CD4-positive, alpha-beta T cell (primary cell): ENCODE measurements around the gene AIFM3. TPM values are rescaled to one million over a fixed set of nuclear protein-coding genes. Genes with fewer than 3 reads are reported as not detected.

Experiments used
- ATAC-seq: fragments of 200-7000 bp; cut with Tn5 transposase; one replicate; pipeline ENCODE4 v1.10.0; 2022; ENCODE audit warnings: mild to moderate bottlenecking; ENCODE audit not compliant: poor library complexity
- CTCF ChIA-PET: fragments of 350-600 bp; sonication (Branson Sonifier 250); formaldehyde crosslinking; loops from one replicate; lab custom pipeline; 2021; ENCODE audit warnings: antibody characterized with exemption, inconsistent platforms; lab: Charles Lee
- POLR2A ChIA-PET: fragments of 350-600 bp; sonication (Branson Sonifier 250); formaldehyde crosslinking; loops from one replicate; lab custom pipeline; 2021; ENCODE audit warnings: antibody characterized with exemption, inconsistent platforms; lab: Charles Lee
- DNase-seq, 14 experiments: peaks; one replicate each; pipeline ENCODE4 v3.0.0-alpha.2; 2013 to 2020; ENCODE audit warnings: mixed read lengths in 2 of 14
- H3K27ac ChIP-seq, 2 donors: one replicate each; pipeline versions ENCODE4 v1.5.1 to v1.7.0; 2013; ENCODE audit warnings: low read length in 2 of 2, low read depth in 1 of 2, mild to moderate bottlenecking in 1 of 2
- H3K27me3 ChIP-seq, 2 experiments: 1 replicate in 1 of 2; 2 replicates in 1 of 2; pipeline versions ENCODE4 v1.6.1 to v1.7.0; 2013; ENCODE audit warnings: low read length in 2 of 2, control low read depth in 1 of 2, mild to moderate bottlenecking in 1 of 2, moderate library complexity in 1 of 2; ENCODE audit not compliant: insufficient read depth in 2 of 2, control insufficient read depth in 1 of 2
- H3K36me3 ChIP-seq: one replicate; pipeline ENCODE4 v1.6.1; 2013; ENCODE audit warnings: low read length, control low read depth; ENCODE audit not compliant: insufficient read depth
- H3K4me1 ChIP-seq: one replicate; pipeline ENCODE4 v1.6.1; 2013; ENCODE audit warnings: low read length, control low read depth; ENCODE audit not compliant: insufficient read depth
- H3K4me3 ChIP-seq: one replicate; pipeline ENCODE4 v1.5.1; 2013; ENCODE audit warnings: mild to moderate bottlenecking, low read length, moderate library complexity
- H3K9me3 ChIP-seq, 2 experiments: 1 replicate in 1 of 2; 2 replicates in 1 of 2; pipeline versions ENCODE4 v1.6.1 to v1.7.0; 2013; ENCODE audit warnings: low read length in 2 of 2, mild to moderate bottlenecking in 2 of 2, control low read depth in 1 of 2, moderate library complexity in 1 of 2; ENCODE audit not compliant: control insufficient read depth in 1 of 2, insufficient read depth in 1 of 2
- H3K27ac Mint-ChIP-seq: one replicate; pipeline ENCODE4 v1.8.0; 2020; ENCODE audit warnings: mixed read lengths
- H3K27me3 Mint-ChIP-seq: one replicate; pipeline ENCODE4 v1.8.0; 2021; ENCODE audit warnings: mixed read lengths
- H3K36me3 Mint-ChIP-seq: one replicate; pipeline ENCODE4 v1.8.0; 2021; ENCODE audit warnings: low read depth, mixed read lengths
- H3K4me1 Mint-ChIP-seq: one replicate; pipeline ENCODE4 v1.8.0; 2021; ENCODE audit warnings: low read depth, mixed read lengths
- H3K4me3 Mint-ChIP-seq: one replicate; pipeline ENCODE4 v1.8.0; 2020; ENCODE audit warnings: mild to moderate bottlenecking, mixed read lengths
- H3K9me3 Mint-ChIP-seq: one replicate; pipeline ENCODE4 v1.8.0; 2020; ENCODE audit warnings: mixed read lengths
- intact Hi-C, 2 experiments: fragments of 100-400 bp; cut with DNase I in 1 of 2; cut with micrococcal nuclease in 1 of 2; formaldehyde crosslinking; loops; one replicate each; pipeline versions ENCODE4 v1.15.1 to v1.9.0; 2023 to 2025; cut with DNase I, micrococcal nuclease
- total RNA-seq, 174 experiments: library from RNA in 2 of 174; stranded (reverse) in 2 of 174; gene quantifications; one replicate each; pipeline ENCODE4 v1.2.3 and lab custom pipeline; 2021 to 2026
- TF ChIP-seq, protein P1 (sequence below): fragments of 200-600 bp; IDR thresholded peaks from one replicate; pipeline ENCODE4 v1.8.0; 2022; ENCODE audit warnings: antibody characterized with exemption, mild to moderate bottlenecking

The AIFM3 gene
- total RNA-seq, 2 experiments from 2014 or later, result 0.34 to 0.41 TPM

DNA sequence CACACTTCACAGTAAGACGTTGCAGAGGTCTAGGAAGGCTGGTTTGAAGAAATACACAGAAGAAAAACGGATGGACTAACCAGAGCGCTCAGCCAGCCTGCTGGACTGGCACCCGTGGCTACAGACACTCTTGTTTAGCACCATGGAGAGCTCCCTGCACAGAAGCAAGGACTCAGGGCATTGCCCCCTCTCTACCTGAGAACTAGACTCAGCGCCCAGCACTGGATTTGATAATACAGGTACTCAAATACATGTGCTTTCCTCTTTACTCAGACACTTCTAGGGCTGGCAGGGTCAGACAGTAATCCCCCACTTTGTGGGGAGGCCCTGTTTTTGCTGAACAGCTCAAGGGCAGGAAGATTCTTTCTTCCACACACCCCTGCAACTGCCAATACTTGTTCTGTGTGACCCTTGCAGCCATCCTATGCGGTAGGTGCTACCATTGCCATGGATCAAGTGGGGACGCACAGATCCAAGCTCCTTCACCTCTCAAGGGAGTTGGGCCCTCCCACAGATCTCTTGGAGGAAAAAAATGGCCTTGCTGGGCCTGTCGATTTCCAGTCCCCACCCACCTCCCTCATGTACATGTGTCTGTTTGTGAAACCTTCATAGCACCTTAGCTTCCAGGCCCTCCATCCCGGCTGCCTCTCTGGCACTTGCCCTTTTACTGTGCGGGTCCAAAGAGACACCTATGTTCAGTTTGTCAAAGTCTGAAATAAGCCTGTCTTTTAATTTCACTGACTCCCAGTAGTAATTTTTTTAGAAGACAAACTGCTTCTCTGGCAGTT is 42.8 kb downstream of the AIFM3 start:
- intact Hi-C loops, result no loop called here
- POLR2A ChIA-PET, result no interaction called here

DNA sequence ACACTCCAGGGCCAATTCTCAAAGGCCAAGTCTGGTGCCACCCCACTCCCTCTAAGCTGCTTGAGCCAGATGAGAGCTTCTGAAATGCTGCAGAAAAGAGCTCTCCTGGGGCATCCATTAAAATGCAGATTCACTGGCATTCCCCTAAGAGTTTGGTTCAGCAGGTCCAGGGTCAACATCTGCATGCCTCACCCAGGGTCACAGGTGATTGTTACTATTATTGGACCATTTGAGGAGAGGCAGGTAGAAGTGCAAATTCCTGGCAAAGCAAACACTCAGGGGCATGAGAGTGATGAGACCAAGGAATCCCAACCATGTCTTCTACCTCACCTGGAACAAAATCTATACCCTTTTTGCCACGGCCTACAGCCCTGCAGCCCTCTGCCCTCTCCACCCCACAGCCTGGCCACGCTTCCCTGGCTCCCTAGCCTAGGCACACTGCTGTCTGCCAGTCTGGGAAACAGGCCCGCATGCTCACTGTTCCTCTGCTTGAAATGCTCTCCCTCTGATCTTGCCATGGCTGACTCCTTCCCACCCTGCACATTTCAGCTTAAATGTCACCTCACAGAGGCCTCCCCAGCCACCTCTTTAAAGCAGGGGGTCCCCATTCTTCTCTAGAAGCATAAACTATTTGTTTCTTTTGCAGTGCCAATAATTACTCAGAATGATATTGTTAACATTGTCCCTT is 43.5 kb downstream of the AIFM3 start:
- no peaks in the 10 kb centered on the region for H3K9me3 Mint-ChIP-seq
- no peak overlapping the region for H3K27ac Mint-ChIP-seq
- ChIA-PET CTCF (no interaction called here), POLR2A (interaction anchor here (3.2 kb wide), 1 partner anchor 9 kb away, joined by 22 read pairs; the partner anchor contains the start of gene THAP7)
- Histone ChIP-seq H3K4me3 (no peak overlapping the region), H3K27me3 (no peaks in the 10 kb centered on the region), H3K36me3 (no peaks in the 10 kb centered on the region), H3K4me1 (peaks cover 20% of the 10 kb centered on the region), H3K27ac (no peak overlapping the region), H3K9me3 (no peaks in the 10 kb centered on the region)
- H3K4me3 Mint-ChIP-seq, result no peak overlapping the region
- peaks cover 21% of the 10 kb centered on the region for H3K4me1 Mint-ChIP-seq
- DNase-seq (no peak), ATAC-seq (no peak)
- TF ChIP-seq, protein P1, sequence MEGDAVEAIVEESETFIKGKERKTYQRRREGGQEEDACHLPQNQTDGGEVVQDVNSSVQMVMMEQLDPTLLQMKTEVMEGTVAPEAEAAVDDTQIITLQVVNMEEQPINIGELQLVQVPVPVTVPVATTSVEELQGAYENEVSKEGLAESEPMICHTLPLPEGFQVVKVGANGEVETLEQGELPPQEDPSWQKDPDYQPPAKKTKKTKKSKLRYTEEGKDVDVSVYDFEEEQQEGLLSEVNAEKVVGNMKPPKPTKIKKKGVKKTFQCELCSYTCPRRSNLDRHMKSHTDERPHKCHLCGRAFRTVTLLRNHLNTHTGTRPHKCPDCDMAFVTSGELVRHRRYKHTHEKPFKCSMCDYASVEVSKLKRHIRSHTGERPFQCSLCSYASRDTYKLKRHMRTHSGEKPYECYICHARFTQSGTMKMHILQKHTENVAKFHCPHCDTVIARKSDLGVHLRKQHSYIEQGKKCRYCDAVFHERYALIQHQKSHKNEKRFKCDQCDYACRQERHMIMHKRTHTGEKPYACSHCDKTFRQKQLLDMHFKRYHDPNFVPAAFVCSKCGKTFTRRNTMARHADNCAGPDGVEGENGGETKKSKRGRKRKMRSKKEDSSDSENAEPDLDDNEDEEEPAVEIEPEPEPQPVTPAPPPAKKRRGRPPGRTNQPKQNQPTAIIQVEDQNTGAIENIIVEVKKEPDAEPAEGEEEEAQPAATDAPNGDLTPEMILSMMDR, result no peak
- H3K36me3 Mint-ChIP-seq, result no peaks in the 10 kb centered on the region
- intact Hi-C loops, result no loop called here
- H3K27me3 Mint-ChIP-seq, result no peaks in the 10 kb centered on the region

More for the DNA sequence above, 42.8 kb downstream of the AIFM3 start:
- Mint-ChIP-seq H3K27me3 (no peaks in the 10 kb centered on the region), H3K27ac (no peak overlapping the region), H3K4me3 (peak overlapping the region; percentile 42), H3K9me3 (no peaks in the 10 kb centered on the region), H3K36me3 (no peaks in the 10 kb centered on the region), H3K4me1 (peaks cover 15% of the 10 kb centered on the region)
- no peaks in the 10 kb centered on the region for H3K9me3 ChIP-seq
- no peak overlapping the region for H3K4me3 ChIP-seq
- H3K27me3 ChIP-seq, result no peaks in the 10 kb centered on the region
- peaks cover 12% of the 10 kb centered on the region for H3K4me1 ChIP-seq
- DNase-seq, result peak in 4 of 14 experiments; percentile 10 to 64 (median 42)
- no peaks in the 10 kb centered on the region for H3K36me3 ChIP-seq
- ATAC-seq, result no peak
- H3K27ac ChIP-seq, result no peak overlapping the region
- CTCF ChIA-PET, result no interaction called here
- TF ChIP-seq, protein P1, result no peak

DNA sequence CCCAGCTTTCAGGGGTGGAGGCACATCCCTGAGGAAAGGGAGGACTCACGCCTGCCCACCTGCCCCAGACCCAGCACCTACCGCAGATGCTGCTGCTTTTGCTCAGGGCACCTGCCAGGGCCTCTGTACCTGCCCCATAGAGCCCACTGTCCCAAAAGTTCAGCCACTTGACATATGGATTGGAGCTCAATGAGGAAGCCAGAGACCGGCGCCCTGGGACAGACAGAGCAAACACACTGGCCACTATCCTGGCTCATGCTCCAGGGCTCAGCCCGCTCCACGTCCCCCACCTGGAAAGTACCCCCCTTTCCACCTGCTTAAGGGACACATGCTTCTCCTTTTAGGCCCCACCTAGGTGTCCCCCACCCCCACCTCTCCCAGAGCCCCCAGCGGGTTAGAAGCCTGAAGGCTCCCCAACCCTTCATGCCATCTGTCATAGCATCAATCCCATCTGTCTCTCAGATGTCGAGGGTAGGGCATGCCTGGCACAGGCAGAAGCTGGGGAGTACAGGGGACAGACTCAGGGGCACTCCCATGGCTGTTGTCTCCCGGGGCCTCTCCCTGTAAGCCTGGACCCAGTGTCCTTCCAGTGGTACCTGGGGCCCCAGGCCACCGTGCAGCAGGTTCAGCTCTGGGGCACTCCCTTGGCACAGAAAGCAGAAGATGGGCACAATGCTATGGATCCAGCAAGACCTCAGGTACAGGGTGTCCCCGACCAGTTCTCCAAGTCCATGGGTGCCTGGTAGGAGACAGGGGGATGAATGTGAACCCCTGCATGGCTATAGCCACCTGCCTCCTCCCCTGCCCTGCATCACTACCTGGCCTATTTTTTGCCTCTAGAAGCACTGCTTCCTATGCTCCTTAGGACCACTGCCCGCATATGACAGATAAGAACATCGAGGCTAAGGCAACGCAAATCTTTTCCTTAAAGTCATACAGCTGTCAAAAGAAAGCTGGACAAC is 45.7 kb downstream of the AIFM3 start:
- CTCF ChIA-PET, result no interaction called here
- H3K4me3 ChIP-seq, result no peak overlapping the region
- Mint-ChIP-seq H3K4me3 (peak overlapping the region; percentile 70), H3K27me3 (no peaks in the 10 kb centered on the region), H3K9me3 (no peaks in the 10 kb centered on the region), H3K36me3 (no peaks in the 10 kb centered on the region), H3K27ac (peak overlapping the region; percentile 81), H3K4me1 (peaks cover 30% of the 10 kb centered on the region)
- H3K27me3 ChIP-seq, result no peaks in the 10 kb centered on the region
- POLR2A ChIA-PET, result interaction anchor here (1.2 to 3.2 kb wide), 2 partner anchors 11 to 95 kb away, joined by 3 to 22 read pairs; partner anchors contain the start of genes CRKL and THAP7
- ATAC-seq (no peak), DNase-seq (peak in 1 of 14 experiments; percentile 15)
- H3K36me3 ChIP-seq, result no peaks in the 10 kb centered on the region
- TF ChIP-seq, protein P1, result no peak
- peaks cover 26% of the 10 kb centered on the region for H3K4me1 ChIP-seq
- peak overlapping the region in 1 of 2 donors; percentile 79 for H3K27ac ChIP-seq
- intact Hi-C loops, result no loop called here
- no peaks in the 10 kb centered on the region for H3K9me3 ChIP-seq
